ENCODE results near the gene EFL1. TPM values are rescaled to one million over a fixed set of nuclear protein-coding genes. Genes with fewer than 3 reads are reported as not detected.
A peak's percentile ranks its signal among the peaks of the same experiment; 100 is the strongest.

Gene EFL1
- total RNA-seq, 2 experiments from 2014 or later, result 23.7 to 25.6 TPM

DNA sequence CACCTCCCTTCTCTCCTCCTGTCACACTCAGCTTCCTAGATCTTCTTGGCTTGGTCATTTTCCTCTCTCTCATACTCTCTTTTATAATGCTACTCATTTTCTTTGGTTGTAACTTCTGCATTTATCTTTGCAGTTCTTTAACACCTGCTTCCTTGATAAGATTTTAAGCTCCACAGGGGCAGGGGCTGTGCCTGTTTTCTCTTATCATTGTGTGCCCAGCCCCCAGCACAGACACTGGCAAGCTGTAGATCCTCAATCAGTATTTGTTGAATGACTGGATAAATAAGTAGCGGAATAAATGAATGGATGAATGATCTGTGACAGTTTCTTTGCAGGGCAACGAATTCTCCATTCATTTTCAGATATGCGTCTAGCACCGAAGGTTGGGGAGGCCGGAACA, 152.4 kb downstream of the EFL1 start:
- H3K36me3 Mint-ChIP-seq (ENCODE audit: low read depth), result no peaks in the 10 kb centered on the region
- TF ChIP-seq, protein P1, sequence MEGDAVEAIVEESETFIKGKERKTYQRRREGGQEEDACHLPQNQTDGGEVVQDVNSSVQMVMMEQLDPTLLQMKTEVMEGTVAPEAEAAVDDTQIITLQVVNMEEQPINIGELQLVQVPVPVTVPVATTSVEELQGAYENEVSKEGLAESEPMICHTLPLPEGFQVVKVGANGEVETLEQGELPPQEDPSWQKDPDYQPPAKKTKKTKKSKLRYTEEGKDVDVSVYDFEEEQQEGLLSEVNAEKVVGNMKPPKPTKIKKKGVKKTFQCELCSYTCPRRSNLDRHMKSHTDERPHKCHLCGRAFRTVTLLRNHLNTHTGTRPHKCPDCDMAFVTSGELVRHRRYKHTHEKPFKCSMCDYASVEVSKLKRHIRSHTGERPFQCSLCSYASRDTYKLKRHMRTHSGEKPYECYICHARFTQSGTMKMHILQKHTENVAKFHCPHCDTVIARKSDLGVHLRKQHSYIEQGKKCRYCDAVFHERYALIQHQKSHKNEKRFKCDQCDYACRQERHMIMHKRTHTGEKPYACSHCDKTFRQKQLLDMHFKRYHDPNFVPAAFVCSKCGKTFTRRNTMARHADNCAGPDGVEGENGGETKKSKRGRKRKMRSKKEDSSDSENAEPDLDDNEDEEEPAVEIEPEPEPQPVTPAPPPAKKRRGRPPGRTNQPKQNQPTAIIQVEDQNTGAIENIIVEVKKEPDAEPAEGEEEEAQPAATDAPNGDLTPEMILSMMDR (IDR thresholded peaks at IDR 0.05), result no peak
- intact Hi-C loops (cut with micrococcal nuclease), result no loop called here
- ChIA-PET POLR2A (no interaction called here), CTCF (interaction anchor here (1.2 to 3.1 kb wide), 2 partner anchors 10 to 86 kb away, joined by 4 to 15 read pairs; no protein-coding TSS in a partner anchor)
- DNase-seq (no peak), ATAC-seq (no peak)
- H3K27ac Mint-ChIP-seq, result no peak overlapping the region
- H3K4me3 Mint-ChIP-seq, result no peak overlapping the region
- H3K27me3 Mint-ChIP-seq, result no peaks in the 10 kb centered on the region
- H3K9me3 Mint-ChIP-seq, result no peaks in the 10 kb centered on the region
- H3K4me1 Mint-ChIP-seq (ENCODE audit: low read depth), result no peaks in the 10 kb centered on the region

DNA sequence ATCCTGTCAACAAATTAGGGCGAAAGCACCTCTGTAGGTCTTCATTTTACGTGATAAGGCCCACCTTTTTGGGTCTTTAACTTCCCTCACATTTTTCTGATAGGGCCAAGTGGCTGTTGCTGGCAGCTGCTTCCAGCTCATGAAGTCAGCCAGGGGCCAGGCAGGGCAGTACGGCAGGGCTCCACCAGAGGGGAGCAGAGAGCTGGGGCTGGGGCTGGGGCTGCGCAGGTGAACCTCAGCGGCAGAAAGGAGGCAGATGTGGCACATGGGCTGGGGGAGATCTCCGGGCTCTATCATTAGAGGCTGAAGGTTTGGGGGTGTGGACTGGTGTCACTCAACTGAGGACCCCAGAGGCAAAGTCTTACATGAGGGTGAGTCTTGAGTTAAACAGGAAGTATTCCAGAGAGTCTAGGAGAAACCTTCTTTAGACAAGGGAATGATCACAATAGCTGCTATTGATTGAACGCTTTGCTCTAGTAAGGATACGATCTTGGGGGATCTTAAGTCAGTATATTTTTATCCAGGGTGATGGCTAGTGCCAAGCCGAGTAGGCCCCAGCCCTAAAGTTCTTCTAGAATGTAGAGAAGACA, 153.9 kb downstream of the EFL1 start:
- H3K36me3 Mint-ChIP-seq (ENCODE audit: low read depth), result no peaks in the 10 kb centered on the region
- TF ChIP-seq, protein P1 (IDR thresholded peaks at IDR 0.05), result peak; percentile 81
- intact Hi-C loops (cut with micrococcal nuclease), result loop anchor here (5.0 kb wide), 1 partner anchor 89 kb away; no protein-coding TSS in a partner anchor
- ChIA-PET CTCF (interaction anchor here (0.5 to 3.1 kb wide), 27 partner anchors 10 to 634 kb away, joined by 3 to 22 read pairs (median 4); no protein-coding TSS in a partner anchor), POLR2A (no interaction called here)
- H3K4me1 Mint-ChIP-seq (ENCODE audit: low read depth), result no peaks in the 10 kb centered on the region
- DNase-seq (peak; percentile 81), ATAC-seq (peak; percentile 100)
- H3K27ac Mint-ChIP-seq, result no peak overlapping the region
- no peaks in the 10 kb centered on the region for H3K27me3 Mint-ChIP-seq
- H3K4me3 Mint-ChIP-seq, result no peak overlapping the region
- H3K9me3 Mint-ChIP-seq, result no peaks in the 10 kb centered on the region

DNA sequence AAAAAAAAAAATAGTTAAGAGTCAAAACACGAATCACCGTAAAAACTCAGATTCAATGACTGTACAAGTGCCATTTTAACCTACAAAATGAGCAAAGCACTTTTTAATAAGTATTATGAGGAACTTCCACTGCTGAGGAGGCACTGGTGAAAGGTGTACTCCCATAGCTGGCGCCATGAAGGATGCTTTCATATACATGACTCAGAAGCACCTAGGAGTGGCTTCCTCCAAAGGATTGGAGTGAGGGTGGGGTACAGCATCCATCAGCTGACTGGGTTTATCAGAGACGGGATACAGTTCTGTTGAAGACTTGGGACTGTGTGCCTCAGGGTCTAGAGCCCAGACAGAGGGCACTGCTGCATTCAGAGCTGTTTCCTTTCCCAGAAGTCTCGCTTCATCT, 155.9 kb downstream of the EFL1 start:
- Mint-ChIP-seq H3K27me3 (no peaks in the 10 kb centered on the region), H3K4me3 (no peak overlapping the region), H3K4me1 (ENCODE audit: low read depth) (no peaks in the 10 kb centered on the region), H3K9me3 (no peaks in the 10 kb centered on the region), H3K27ac (no peak overlapping the region), H3K36me3 (ENCODE audit: low read depth) (no peaks in the 10 kb centered on the region)
- CTCF ChIA-PET, result interaction anchor here (2.7 kb wide), 1 partner anchor 12 kb away, joined by 22 read pairs; no protein-coding TSS in a partner anchor
- intact Hi-C loops (cut with micrococcal nuclease), result loop anchor here (5.0 kb wide), 1 partner anchor 91 kb away; no protein-coding TSS in a partner anchor
- DNase-seq, result no peak
- POLR2A ChIA-PET, result interaction anchor here (1.0 kb wide), 1 partner anchor 41 kb away, joined by 3 read pairs; no protein-coding TSS in a partner anchor
- TF ChIP-seq, protein P1 (IDR thresholded peaks at IDR 0.05), result no peak
- no peak for ATAC-seq

DNA sequence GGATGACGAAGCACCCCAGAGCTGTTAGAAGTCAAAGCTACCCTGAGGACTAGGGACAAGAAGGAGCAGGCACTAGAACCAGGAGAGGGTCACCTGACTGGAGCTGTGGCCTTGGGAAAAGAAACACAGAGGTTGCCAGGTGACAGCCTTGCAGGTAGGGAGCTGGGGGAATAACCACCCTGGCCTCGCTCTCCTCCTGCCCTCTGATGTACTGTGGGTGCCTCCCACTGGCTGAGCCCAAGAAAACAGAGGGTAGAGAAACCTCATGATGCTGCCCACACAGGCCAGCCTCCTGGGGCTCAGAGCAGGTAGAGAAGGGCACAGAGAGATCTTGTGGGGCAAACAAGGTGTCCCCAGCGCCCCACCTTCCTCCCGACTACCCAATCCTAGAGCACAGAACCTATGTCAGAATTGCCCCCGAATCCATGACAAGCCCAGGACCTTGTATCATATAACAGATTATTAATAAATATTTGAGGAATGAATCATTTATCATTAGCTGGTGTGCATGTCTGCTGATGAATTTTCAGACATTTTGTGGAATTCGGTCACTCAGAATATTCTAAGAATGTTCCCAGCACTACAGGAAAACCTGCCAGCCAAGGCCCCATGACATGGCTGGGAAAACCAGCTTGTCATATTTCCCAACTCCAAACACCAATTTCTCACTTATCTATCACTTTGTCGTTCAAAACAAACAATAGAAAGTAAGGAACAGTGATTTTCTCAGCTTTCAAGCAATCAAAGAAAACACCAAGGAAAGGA, 156.9 kb downstream of the EFL1 start:
- intact Hi-C loops (cut with micrococcal nuclease), result loop anchor here (5.0 kb wide), 1 partner anchor 92 kb away; no protein-coding TSS in a partner anchor
- Mint-ChIP-seq H3K9me3 (no peaks in the 10 kb centered on the region), H3K27ac (no peak overlapping the region), H3K36me3 (ENCODE audit: low read depth) (no peaks in the 10 kb centered on the region), H3K4me3 (no peak overlapping the region), H3K4me1 (ENCODE audit: low read depth) (no peaks in the 10 kb centered on the region), H3K27me3 (peaks cover 2% of the 10 kb centered on the region)
- TF ChIP-seq, protein P1 (IDR thresholded peaks at IDR 0.05), result no peak
- ChIA-PET CTCF (no interaction called here), POLR2A (no interaction called here)
- DNase-seq (no peak), ATAC-seq (no peak)

DNA sequence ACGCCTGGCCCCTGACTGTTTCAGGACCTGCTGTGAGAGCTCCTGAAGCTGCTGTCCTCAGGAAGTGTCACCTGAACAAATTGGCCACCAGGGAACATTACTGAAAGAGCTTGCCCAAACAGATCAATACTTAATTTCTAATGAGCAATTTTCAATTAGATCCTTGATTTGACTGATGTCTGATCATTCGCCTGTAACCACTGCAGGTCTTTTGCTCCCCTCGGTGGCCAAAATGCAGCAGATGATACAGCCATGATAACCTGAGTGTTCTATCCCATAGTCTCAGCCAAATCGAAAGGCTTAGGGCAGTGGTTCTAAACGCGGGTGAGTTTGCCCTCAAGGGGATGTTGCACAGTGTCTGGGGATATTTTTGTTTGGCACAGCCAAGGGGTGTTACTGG, 159.1 kb downstream of the EFL1 start:
- intact Hi-C loops (cut with micrococcal nuclease), result no loop called here
- Mint-ChIP-seq H3K9me3 (no peaks in the 10 kb centered on the region), H3K36me3 (ENCODE audit: low read depth) (no peaks in the 10 kb centered on the region), H3K27me3 (peaks cover 4% of the 10 kb centered on the region), H3K4me3 (no peak overlapping the region), H3K27ac (no peak overlapping the region), H3K4me1 (ENCODE audit: low read depth) (no peaks in the 10 kb centered on the region)
- ChIA-PET CTCF (no interaction called here), POLR2A (no interaction called here)
- TF ChIP-seq, protein P1 (IDR thresholded peaks at IDR 0.05), result no peak
- no peak for DNase-seq
- ATAC-seq, result no peak
